HepG2 (cell line): Measurements from ENCODE around the gene CNPY4. TPM values are rescaled to one million over a fixed set of nuclear protein-coding genes. Genes with fewer than 3 reads are reported as not detected.

Experiments used
- ATF7-NPFF ChIP-seq: sonication (generic); formaldehyde crosslinking; IDR thresholded peaks from 2 replicates; pipeline ENCODE4 v1.8.1; 2023; ENCODE audit warnings: mild to moderate bottlenecking, low read depth, missing genetic modification reagents, moderate library complexity
- CBX1 ChIP-seq: IDR thresholded peaks from one replicate; pipeline ENCODE4 v1.6.1; 2016; ENCODE audit warnings: antibody characterized with exemption, low read depth
- GABPA ChIP-seq, 2 experiments: IDR thresholded peaks; 2 replicates each; pipeline ENCODE4 v1.6.1; 2011 to 2016; ENCODE audit warnings: low read depth in 2 of 2, low read length in 1 of 2, missing biosample characterization in 1 of 2, missing genetic modification characterization in 1 of 2
- HIVEP1 ChIP-seq: sonication (generic); formaldehyde crosslinking; IDR thresholded peaks from 2 replicates; pipeline ENCODE4 v1.4.0; 2020; ENCODE audit warnings: mild to moderate bottlenecking, missing genetic modification reagents
- JUN ChIP-seq: sonication (generic); formaldehyde crosslinking; IDR thresholded peaks from 2 replicates; pipeline ENCODE4 v1.4.0; 2020; ENCODE audit warnings: mild to moderate bottlenecking, missing genetic modification reagents
- KDM5B ChIP-seq: sonication (generic); formaldehyde crosslinking; IDR thresholded peaks from 2 replicates; pipeline ENCODE4 v1.4.0; 2020; ENCODE audit warnings: missing genetic modification reagents, mild to moderate bottlenecking, borderline replicate concordance
- KDM6A ChIP-seq: IDR thresholded peaks from 2 replicates; pipeline ENCODE4 v1.6.1; 2016; ENCODE audit warnings: low read depth
- MYC ChIP-seq: sonication (generic); formaldehyde crosslinking; IDR thresholded peaks from 2 replicates; pipeline ENCODE4 v1.9.0; 2021; ENCODE audit warnings: missing genetic modification reagents, borderline replicate concordance
- NR2F1 ChIP-seq, 2 experiments: fragments of 450-650 bp in 1 of 2; formaldehyde crosslinking in 1 of 2; IDR thresholded peaks; 2 replicates each; pipeline versions ENCODE4 v1.5.0 to v1.6.1; 2016 to 2020; ENCODE audit warnings: mild to moderate bottlenecking in 1 of 2, missing compliant biosample characterization in 1 of 2, missing genetic modification reagents in 1 of 2, moderate library complexity in 1 of 2
- PCBP2 ChIP-seq: fragments of 200-400 bp; formaldehyde crosslinking; optimal IDR thresholded peaks from 2 replicates; pipeline ENCODE3; 2018; ENCODE audit warnings: low read length, low read depth; ENCODE audit not compliant: poor library complexity, severe bottlenecking
- SOX6 ChIP-seq, 2 experiments: fragments of 450-650 bp in 1 of 2; sonication (generic) in 1 of 2; formaldehyde crosslinking in 1 of 2; IDR thresholded peaks; 2 replicates each; pipeline versions ENCODE4 v1.4.0 to v1.6.1; 2017 to 2020; ENCODE audit warnings: antibody characterized with exemption in 1 of 2, mild to moderate bottlenecking in 1 of 2, missing genetic modification reagents in 1 of 2
- TCF12 ChIP-seq, 2 experiments: fragments of 450-650 bp in 1 of 2; sonication (generic) in 1 of 2; formaldehyde crosslinking in 1 of 2; IDR thresholded peaks; 2 replicates each; pipeline versions ENCODE4 v1.6.1 to v1.8.0; 2017 to 2022; ENCODE audit warnings: antibody characterized with exemption in 1 of 2, mild to moderate bottlenecking in 1 of 2, missing genetic modification reagents in 1 of 2, moderate library complexity in 1 of 2
- YEATS2 ChIP-seq: sonication (generic); formaldehyde crosslinking; IDR thresholded peaks from 2 replicates; pipeline ENCODE4 v1.4.0; 2020; ENCODE audit warnings: missing genetic modification reagents, borderline replicate concordance
- ZBTB37 ChIP-seq: sonication (generic); formaldehyde crosslinking; IDR thresholded peaks from 2 replicates; pipeline ENCODE4 v1.4.0; 2020; ENCODE audit warnings: mild to moderate bottlenecking, missing genetic modification reagents
- ZBTB49 ChIP-seq: sonication (generic); formaldehyde crosslinking; IDR thresholded peaks from 2 replicates; pipeline ENCODE4 v1.4.0; 2020; ENCODE audit warnings: missing genetic modification reagents, borderline replicate concordance
- ZMAT3 ChIP-seq: sonication (generic); formaldehyde crosslinking; conservative IDR thresholded peaks from 2 replicates; pipeline ENCODE4 v1.7.0; 2021; ENCODE audit warnings: missing genetic modification reagents
- ZNF207 ChIP-seq: fragments of 450-650 bp; IDR thresholded peaks from 2 replicates; pipeline ENCODE4 v1.6.1; 2016; ENCODE audit warnings: antibody characterized with exemption, borderline replicate concordance
- ZNF329 ChIP-seq: sonication (generic); formaldehyde crosslinking; IDR thresholded peaks from 2 replicates; pipeline ENCODE4 v1.9.0; 2021; ENCODE audit warnings: low read depth, mild to moderate bottlenecking, missing genetic modification reagents
- ZNF34 ChIP-seq: sonication (generic); formaldehyde crosslinking; IDR thresholded peaks from 2 replicates; pipeline ENCODE4 v1.4.0; 2020; ENCODE audit warnings: mild to moderate bottlenecking, missing genetic modification reagents, borderline replicate concordance
- ZNF557 ChIP-seq: sonication (generic); formaldehyde crosslinking; IDR thresholded peaks from 2 replicates; pipeline ENCODE4 v1.4.0; 2020; ENCODE audit warnings: missing genetic modification reagents
- ZNF709 ChIP-seq: sonication (generic); formaldehyde crosslinking; IDR thresholded peaks from 2 replicates; pipeline ENCODE4 v1.5.0; 2020; ENCODE audit warnings: mild to moderate bottlenecking, missing genetic modification reagents
- ZNF780A ChIP-seq: sonication (generic); formaldehyde crosslinking; IDR thresholded peaks from 2 replicates; pipeline ENCODE4 v1.8.0; 2022; ENCODE audit warnings: mild to moderate bottlenecking, missing genetic modification reagents, moderate library complexity
- ZNF792 ChIP-seq: IDR thresholded peaks from 2 replicates; pipeline ENCODE4 v1.6.1; 2016
- polyA plus RNA-seq, 8 experiments: library from polyadenylated mRNA; depleted of rRNA in 3 of 8; stranded (reverse) in 7 of 8; unstranded in 1 of 8; fragments of >200 nt; fragmentation: Illumina TruSeq in 4 of 8; extraction: Trizol in 4 of 8; gene quantifications; 2 replicates each; pipeline versions ENCODE4 v1.2.1 to v1.2.3, GENCODE V29; 2011 to 2016; ENCODE audit warnings: low read depth in 4 of 8, missing spikeins in 1 of 8, mixed read lengths in 1 of 8; ENCODE audit not compliant: insufficient read depth in 1 of 8
- total RNA-seq, 5 experiments: library from RNA; depleted of rRNA; stranded (reverse); fragments of >200 nt; fragmentation: Illumina TruSeq; extraction: Trizol; gene quantifications; 2 replicates each; pipeline ENCODE4 v1.2.3, GENCODE V29; 2016; ENCODE audit warnings: low read depth in 1 of 5
- TF ChIP-seq, protein P1 (sequence below): IDR thresholded peaks from 2 replicates; pipeline ENCODE4 v1.6.1; 2016

CNPY4 gene
- total and polyA plus RNA-seq, 2 of the 13 experiments (the other 11 are each of a cell fraction or from before 2014, with no cell fraction given), result 6.2 to 12.7 TPM

DNA sequence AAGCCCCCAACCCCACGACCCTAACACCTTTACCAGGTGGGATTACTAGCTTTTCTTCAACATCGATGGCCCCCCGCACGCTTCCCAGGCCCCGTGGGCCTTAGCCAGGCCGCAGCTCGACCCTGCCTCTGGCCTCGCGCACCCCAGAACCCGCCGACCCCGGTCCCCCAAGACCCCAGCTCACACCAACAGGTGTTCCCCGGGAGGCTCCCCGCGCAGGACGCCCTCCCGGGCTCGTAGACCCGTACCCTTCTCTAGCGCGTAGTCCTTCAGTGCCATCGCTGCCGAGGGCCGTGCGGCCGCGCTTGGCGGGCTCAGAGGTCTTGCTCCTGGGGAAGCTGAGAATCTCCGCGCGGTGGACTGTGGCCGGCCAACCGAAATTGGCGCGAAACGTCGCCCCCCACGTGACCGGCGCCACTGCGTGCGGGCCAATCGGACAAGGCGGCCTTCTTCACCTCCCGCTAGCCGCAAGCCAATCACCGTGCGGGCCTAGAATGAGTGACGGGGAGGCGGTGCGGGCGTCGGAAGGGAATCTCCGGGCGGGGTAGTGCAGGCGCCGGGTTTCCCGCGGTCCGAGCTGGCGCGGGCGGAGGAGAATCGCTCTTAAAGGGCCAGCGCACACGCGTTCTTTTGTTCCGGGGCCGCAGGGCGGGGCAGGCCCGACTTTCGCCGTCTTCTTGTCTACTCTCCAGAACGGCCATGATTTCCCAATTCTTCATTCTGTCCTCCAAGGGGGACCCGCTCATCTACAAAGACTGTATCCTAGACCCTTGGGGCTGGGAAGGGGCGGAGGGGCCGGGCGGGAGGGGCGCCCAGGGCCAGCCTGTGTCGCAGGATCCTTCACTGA lies 18.2 kb upstream of the CNPY4 start, which contains the start of the genes AP4M1 and MCM7 (continued):
- TF ChIP-seq ZBTB37 (CRISPR knock-in tag) (no peak), PCBP2 (no peak), CBX1 (no peak), ZNF792 (no peak; the same call in none of the 2 replicates), ZNF780A (CRISPR knock-in tag) (peak; percentile 59; the same call in 1 of the 2 replicates), KDM5B (peak; percentile 81; the same call in 1 of the 2 replicates), ZNF329 (CRISPR knock-in tag) (no peak), ZNF34 (CRISPR knock-in tag) (0 out of 2 replicates have a peak, but pooled peaks have one; percentile 18), ZMAT3 (CRISPR knock-in tag) (no peak), NR2F1 (CRISPR knock-in tag; IDR thresholded peaks at IDR 0.05) (no peak), ATF7-NPFF (CRISPR knock-in tag) (peak; percentile 54; the same call in 1 of the 2 replicates), HIVEP1 (CRISPR knock-in tag) (peak; percentile 96), KDM6A (CRISPR knock-in tag) (no peak), ZNF557 (CRISPR knock-in tag) (0 out of 2 replicates have a peak, but pooled peaks have one; percentile 60), GABPA (IDR thresholded peaks at IDR 0.05; ENCODE audit: low read depth, low read length) (peak; percentile 43), GABPA (CRISPR knock-in tag; IDR thresholded peaks at IDR 0.05; ENCODE audit: low read depth) (peak; percentile 76), ZBTB49 (CRISPR knock-in tag) (no peak), TCF12 (IDR thresholded peaks at IDR 0.05) (no peak), TCF12 (CRISPR knock-in tag; IDR thresholded peaks at IDR 0.05) (no peak; the same call in 1 of the 2 replicates), JUN (CRISPR knock-in tag) (0 out of 2 replicates have a peak, but pooled peaks have one; percentile 22), SOX6 (IDR thresholded peaks at IDR 0.05) (no peak), SOX6 (CRISPR knock-in tag; IDR thresholded peaks at IDR 0.05) (peak; percentile 59), YEATS2 (CRISPR knock-in tag) (peak; percentile 87), ZNF207 (no peak), MYC (CRISPR knock-in tag) (peak; percentile 63), ZNF709 (CRISPR knock-in tag) (no peak)
- TF ChIP-seq, protein P1, sequence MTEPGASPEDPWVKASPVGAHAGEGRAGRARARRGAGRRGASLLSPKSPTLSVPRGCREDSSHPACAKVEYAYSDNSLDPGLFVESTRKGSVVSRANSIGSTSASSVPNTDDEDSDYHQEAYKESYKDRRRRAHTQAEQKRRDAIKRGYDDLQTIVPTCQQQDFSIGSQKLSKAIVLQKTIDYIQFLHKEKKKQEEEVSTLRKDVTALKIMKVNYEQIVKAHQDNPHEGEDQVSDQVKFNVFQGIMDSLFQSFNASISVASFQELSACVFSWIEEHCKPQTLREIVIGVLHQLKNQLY (CRISPR knock-in tag), result no peak
